GM18508 (cell line): Measurements from ENCODE around the gene CENPM.

Experiments used
- ATAC-seq: cut with Tn5 transposase; IDR thresholded peaks from one replicate; pipeline ENCODE4 v1.9.1; 2021; ENCODE audit warnings: moderate number of reproducible peaks; ENCODE audit not compliant: insufficient read depth, unreplicated experiment

The CENPM gene

DNA sequence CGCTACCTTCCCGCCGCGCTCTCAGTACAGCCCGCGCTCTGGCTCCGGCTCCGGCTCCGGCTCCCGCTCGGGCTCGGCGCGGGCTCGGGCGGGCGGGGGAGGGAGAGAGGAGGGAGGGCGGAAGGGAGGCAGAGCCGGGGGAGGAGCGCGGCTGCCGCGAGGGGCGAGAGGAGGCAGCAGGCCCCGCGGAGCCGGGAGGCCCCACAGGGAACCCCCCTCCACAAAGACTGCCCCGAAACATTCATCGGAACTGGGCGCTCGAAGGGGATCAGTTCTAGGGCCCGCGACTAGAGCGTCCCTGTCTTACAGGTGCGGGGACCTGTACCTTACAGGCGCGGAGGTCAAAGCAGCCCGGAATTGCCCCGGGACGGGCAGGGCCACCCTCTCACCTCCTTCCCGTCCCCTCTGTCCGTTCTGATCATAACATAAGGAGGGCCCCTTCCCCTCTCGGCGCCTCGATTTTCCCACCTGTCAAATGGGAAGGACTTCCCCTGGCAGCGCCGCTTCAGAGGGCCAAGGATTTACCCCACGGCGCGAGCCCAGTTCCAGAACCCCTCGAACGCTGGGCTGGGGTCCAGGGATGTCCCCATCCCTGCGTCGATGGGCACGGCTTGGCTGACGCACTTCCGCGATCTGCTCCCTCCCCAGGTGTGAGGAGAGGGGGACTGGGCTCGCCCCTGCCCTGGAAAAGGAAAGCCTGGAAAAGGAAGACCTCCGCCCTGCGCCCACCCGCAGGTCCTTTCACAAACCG lies 31.7 kb downstream of the CENPM start, which contains the start of gene SHISA8:
Gene SHISA8 (minus strand): TSS at position 40 of the 751 bp plus-strand sequence. CDS start 407 bp downstream, outside the sequence.
- ATAC-seq: no peak

DNA sequence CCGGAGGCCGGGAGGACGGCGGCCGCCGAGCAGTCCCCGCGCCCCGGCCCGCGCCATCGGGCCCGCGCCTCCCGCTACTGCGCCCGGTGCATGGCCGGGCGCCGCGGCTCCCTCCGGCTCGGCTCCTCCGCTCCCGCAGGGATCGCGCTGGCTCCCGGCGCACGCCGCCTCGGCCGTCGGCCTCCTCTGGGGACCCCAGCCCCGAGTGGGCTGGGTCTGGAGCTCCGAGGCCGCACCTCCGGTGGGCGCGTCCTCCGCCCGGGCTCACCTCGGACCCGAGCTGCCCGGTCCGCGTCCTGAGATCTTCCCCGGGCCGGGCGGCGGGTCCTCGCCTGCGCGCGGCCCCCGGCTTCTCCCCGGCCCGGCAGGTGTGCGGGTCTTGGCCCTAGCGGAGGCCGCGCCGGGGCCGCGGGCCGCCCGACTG lies 32.3 kb downstream of the CENPM start:
- ATAC-seq: no peak

DNA sequence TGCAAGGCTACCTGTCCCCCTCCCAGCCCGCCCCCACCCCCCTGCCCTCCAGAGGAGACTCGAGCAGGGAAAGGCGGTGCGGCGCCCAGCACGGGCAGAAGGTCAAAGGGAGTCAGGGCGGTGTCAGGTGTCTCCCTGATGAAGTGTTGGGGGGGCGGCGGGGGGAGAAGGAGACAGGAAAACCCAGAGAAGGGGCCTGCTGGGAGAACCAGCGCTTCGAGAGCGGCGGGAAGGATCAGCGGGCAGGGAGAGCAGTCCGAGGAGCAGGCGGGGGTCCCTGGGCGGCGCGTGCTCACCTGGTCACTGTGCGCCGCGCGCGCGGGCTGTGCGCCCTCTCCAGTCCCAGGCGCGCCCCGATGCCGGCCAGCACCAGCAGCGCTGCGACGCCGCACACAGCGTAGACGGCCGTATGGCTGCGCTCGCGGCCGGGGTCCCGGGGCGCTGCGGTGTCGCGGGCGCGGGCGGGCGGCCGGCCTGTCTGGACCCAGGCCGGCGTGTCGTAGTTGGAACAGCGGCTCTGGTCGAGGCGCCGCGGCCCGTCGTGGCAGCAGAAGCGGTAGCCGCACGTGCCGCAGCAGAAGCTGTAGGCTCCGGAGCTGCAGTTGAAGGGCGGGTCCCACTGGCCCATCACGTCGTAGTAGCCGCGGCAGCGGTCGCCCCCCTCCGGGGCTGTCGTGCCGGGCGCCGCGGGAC lies 33.0 kb downstream of the CENPM start:
- ATAC-seq: no peak

DNA sequence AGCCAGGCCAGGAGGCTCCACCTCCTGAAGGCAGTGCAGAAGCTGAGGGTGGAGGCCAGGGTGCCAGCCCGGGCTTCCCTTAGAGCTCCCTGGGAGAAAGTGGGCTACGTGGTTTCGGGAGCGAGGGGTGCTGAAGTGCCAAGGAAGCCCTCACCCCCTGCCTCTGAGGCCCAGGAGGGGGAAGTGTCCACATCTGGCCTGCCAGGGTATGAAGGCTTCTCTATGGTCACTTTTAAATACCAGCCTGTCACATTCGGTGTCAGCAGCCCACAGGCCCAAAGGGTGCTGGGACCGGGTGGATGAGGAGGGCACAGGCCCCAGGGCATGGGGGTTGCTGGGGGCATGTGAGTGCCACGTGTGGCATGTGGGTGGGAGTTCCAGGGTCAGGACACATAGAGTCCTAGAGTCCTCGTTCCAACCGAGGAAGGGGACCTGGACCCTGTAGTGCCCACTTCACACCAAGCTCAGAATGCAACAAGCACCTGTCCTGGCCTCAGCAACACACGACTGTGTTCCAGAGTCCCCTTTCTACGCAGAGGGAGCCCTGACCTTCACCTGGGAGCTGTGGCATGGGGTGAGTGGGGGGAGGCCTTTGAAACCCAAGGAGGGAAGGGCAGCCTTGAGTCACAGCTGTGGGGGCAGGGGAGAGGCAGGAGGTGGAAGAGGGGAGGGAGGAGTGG lies 33.8 kb downstream of the CENPM start:
- no peak for ATAC-seq

DNA sequence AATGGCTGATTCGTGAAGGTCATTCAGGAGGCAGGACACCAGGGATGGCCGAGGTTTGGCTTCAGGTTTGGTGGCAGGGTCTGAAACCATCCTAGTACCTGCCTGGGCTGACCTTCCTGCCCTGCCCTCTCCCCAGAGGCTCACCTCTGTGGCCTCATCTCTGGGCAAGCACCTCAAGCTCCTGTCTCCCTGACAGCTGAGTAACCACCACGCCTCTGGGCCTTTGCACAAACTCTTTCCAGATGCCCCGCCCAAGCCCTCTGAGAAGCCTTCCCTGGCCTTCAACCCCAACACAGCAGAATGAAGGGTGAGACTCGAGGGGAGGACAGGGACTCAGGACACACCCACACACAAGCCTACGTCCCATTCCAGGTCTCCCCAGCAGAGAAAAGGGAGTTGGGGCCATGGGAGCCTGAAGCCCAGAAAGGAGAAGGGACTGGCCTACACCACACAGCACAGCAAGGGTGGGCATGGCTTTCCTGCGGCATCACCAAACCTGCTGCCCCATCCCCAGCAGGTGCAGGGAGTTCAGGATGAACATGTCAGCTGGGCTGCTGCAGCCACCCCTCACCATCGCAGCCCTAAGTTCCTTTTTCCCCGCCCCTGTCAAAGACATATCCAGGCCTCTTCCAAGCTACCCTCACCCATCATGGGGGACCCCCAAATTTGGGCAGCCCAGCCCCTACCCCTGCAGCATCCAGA lies 34.5 kb downstream of the CENPM start:
- no peak for ATAC-seq

DNA sequence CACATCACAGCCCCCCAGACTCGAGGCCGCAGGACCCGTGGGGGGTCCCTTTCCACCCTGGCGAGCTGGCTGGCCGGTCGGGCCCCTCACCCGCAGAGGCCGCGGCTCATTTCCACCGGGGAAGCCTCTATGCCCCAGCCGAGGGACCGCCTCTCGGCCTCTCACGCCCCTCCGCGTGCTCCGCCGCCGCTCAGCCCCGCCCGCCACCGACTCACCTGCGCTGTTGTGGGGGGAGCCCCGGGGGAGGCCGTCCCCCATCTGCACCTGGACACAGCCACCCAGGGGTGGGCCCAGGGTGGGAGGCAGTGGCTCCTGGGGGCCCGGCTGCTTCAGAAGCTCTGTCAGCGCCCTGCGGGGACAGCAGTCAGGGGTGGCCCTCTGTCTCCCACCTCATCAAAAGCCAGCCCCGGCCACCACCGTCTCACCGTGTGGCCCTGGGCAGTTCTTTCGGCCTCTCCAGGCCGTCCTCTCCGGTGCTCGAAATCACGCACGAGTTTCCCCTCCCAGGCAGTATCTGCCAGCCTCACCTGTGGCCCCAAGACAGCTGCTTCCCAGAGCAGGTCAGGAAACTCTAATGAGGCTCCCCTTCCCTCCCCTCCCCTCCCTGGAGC lies 35.8 kb downstream of the CENPM start:
- ATAC-seq: no peak

DNA sequence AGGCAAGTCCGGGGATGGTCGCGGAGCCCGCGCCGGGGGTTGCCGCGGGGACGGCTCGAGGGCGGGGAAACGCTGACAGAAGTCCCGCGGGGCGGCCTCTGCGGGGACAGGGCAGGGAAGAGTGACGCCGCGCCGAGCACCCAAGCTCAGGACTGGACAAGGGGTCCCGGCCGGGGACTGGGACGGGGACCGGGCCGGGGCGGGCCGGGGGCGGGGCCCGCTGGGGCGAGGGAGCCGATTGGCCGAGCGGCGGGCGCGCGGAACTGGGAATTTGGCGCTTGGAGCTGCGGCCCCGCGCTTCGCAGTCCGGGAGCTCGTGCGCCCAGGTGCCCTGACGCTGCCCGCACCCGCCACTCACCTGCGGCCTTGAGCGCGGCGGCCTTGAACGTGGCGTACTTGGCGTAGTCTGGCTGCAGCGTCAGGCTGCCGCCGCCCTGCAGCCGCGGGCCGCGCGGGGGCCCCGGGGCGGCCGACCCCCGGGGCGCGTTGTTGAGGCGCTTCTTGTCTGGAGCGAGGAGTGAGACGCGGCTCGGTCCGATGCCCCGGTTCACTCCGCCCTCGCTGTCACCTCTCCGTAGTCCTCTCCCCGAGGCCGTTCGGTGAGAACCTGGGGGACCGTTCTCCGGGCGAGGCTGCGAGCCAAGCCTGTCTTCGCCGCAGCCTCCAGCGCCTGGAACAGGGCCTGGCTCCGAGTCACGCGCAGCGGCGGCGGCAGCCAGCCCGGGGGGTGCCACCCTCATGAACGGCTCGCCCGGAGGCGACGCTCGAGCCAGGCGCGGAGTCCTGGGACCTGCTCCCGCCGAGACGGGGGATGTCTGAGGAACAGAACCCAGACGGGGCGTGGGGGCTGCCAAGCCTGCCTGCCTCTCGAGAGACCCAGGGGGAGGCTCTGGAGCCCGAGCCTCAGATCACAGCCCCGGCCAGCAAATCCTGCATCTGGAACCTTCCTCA lies 36.6 kb downstream of the CENPM start:
- no peak for ATAC-seq

DNA sequence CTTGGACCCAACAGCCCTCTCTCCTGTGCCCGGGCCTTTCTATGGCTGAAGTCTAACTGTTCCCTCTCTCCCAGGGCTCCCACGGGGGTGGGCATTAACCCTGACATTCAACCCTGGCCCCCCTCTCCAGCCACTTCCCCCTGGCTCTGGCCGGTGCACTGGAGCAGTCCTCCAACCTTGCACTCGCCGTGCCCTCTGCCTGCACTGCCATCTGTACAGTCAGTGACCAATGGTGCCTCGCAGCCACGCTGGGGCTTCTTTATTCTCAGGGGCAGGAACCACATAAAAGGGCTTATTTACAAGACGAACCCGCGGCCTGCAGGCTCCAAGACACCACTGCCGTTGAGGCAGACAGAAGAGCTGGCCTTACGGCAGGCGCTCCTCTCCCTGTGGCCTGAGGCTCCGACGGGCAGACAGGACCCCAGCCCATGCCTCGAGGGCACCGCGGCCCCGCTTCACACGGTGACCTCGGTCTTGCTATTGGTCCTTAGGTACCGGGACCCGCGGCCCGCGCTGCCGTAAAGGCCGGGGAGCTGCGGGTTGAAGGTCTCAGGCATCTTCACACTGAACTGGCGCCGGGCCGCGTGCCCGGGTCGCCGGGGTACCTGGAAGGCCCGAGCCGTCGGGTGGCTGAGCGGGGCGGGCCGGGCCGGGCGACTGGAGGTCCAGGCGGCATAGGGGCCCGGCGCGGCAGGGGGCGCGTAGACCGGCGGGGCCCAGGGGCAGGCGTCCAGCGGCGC lies 37.5 kb downstream of the CENPM start:
- no peak for ATAC-seq

DNA sequence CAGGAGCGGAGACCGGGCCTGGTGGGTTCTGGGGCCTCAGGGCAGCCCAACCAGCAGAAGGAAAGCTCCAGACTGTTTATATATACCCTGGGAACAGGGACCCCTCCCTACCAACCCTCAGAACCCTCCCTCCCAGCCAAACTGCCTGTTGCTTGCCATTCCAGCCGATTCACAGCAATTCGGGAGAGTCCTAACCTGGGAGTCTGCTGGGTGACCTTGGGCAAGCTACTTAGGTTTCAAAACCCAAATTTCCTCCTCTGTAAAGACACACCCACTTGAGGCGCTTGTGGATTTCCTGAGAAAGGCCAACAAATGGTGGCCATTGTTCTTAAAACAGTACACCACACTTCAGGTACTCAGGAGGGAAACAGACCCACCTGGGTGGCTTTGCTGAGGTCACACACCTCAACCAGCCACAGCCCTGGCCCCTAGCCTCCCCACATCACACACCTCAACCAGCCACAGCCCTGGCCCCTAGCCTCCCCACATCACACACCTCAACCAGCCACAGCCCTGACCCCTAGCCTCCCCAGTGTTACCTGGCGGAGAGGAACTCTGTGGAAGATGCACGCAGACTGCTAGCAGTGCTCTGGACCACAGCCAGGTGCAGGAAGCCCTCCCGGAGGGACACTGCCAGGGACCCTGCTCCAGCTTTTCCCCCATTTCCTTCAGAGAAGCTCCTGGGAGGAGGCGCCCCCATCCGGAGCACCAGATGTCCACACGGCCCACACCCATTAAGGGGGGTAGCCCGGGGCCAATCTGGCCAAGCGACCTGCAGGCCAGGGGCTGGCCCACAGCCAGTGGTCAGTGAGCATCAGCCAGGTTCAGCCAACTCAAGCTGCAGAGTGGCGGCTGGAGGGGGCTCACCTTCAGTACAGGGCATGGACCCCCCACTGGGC lies 38.3 kb downstream of the CENPM start:
- ATAC-seq: no peak

DNA sequence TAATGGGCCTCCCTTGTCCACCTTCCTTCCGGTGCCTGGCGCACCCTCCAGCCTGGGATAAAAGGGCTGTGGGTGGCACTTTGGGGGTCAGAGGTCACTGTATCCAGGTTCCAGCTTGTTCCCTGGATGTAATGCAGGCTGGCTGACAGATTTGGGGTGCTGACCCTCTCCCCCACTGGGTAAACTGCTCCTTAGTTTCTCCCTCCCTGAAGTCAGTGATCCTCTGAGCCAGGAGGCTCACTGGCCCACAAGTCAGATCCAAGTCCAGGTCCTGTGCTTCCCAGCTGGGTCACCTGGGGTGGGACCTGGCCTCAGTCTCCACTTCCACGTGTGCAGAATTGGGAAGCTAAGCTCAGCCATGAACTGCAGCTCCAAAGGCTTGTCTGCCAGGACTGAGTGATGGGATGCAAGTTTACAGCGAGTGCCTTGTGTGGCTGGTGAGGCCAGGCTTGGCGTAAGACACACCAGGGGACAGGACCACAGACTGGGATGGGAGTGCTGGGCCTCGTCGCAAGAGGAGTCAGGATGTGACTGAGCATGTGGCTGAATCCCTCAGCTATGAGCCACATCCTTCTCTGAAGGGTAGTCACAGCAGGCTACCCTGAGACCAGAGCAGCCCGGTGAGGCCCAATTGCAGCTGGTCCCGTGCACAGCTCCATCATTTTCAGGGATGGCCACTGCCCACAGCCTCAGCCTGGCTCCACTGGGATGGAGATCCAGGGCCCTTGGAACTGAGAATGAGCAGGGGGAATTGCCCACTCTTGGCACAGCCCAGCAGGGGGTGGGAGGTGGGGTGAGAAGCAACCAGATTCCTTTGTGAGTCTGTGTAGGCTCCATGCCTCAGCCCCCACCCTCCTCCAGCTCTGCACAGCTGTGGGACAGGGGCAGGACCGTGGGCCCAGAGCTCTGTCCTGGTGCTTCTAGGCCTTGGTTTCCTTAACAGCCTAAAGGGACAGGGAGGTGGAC lies 39.2 kb downstream of the CENPM start:
- no peak for ATAC-seq

DNA sequence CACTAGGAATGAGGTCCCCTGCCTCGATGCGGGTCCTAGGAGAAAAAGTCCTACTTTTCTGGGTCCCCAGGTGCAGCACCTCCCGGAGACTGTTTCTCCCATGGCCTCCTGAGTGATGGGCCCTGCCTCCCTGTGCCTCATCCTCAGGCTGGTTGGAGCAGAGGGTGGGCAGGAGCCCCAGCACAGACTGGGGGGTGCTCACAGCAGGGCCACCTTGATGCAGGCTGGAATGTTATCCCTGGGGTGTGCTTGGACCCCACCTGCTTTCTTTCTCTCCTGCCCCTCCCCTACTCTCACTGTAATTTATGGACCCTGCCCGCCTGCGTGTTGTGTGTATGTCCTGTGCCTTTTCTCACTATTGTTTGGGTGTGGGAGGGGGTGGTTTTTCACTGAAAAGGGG lies 40.1 kb downstream of the CENPM start:
- ATAC-seq: no peak

DNA sequence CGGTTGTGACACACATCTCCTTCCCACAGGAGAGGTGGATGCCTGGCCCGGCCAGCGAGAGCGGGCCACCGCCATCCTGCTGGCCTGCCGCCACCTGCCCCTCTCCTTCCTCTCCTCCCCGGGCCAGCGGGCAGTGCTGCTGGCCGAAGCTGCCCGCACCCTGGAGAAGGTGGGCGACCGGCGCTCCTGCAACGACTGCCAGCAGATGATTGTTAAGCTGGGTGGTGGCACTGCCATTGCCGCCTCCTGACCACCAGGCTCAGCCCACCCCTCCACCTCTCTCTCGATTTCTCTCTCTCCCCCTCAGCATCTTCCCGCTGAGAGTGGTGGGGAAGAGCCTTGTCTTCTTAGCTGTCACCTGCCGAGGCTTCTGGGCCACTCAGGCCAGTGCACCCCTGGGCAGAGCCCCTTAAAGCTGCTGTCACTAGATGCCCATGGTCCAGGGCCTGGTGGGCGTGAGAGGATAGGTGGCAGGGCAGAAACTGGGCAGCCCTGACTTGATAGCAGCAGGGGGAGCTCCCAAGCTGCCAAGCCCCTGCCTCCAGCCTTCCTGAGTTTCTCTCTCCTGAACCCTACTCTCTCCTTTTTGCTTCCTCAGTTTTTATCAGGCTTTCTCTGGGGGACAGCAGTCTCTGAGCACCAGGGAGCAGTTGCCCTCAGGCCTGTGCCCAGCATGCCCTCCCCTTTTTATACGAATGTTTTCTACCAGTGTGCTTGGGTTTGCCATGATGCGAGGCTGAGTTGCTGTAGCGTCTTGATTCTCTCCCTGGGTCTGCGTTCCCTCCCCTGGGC lies 41.3 kb downstream of the CENPM start:
- ATAC-seq: no peak

DNA sequence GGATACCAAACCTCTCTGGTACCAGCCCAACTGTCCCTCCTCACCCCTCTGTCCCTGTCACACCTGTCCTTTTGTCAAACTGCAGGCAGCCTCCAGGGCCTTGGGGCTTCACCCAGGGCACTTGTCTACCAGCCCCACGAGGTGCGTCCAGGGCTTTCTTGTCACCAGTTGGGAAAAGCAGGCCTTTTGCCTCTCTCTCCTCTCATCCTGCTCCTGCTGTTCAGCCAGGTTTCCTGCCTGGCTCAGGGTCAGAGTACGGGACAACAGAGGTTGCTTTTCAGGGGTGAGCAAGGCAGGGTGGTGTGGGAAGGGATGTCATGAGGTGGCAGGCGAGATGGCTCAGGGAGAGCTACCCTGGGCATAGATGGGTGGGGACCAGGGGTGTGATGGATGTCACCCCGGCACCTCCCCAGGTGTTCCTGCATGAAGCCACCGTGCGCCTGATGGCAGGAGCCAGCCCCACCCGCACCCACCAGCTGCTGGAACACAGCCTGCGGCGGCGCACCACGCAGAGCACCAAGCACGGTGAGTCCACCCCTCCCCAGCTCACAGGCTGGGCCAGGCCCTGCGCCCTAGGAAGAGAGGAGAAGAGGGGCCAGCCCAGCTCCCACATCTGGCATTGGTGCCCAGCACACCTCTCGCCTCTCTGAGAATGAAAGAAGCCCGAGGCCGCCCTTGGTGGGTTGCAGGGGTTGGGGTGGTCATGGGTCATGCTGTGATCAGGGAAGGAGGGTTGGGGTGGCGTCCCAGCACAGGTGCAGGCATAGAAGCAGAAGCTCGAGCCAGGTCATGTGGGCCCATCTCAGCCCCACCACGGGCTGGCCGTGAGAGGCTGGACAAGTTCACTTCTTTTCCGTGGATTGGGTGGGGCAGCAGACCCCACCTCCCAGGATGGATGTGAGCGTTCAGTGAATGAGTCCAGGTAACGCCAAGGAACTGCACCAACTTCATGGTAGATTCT lies 42.2 kb downstream of the CENPM start:
- no peak for ATAC-seq

DNA sequence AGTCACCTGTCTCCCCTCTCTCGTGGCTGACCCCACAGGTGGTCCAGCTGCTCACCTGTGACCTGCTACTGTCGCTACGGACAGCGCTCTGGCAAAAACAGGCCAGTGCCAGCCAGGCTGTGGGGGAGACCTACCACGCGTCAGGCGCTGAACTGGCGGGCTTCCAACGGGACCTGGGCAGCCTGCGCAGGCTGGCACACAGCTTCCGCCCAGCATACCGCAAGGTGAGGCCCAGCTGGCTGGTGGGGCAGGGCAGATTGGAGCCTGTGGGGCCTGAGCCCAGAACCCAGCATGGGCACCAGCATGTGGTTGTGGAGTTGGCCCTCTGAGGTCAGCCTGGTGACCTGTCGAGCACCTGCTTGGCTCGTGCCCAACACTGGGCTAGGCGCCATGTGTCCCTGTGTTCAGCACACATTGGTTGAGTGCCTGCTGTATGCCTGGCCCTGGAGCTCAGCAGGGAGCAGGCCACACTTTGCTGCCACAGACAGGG lies 44.0 kb downstream of the CENPM start:
- ATAC-seq: no peak
